B cell (primary cell): ENCODE data around the gene CASZ1.

Experiments
- CTCF ChIP-seq: fragments of 200-600 bp; IDR thresholded peaks from one replicate; pipeline ENCODE4 v1.8.0; 2022; ENCODE audit warnings: antibody characterized with exemption, mild to moderate bottlenecking
- EZH2 ChIP-seq: IDR thresholded peaks from 2 replicates; pipeline ENCODE4 v1.6.1; 2012; ENCODE audit warnings: borderline replicate concordance, low read depth, mild to moderate bottlenecking, moderate library complexity, low read length; ENCODE audit not compliant: insufficient read depth, poor library complexity, severe bottlenecking

DNA sequence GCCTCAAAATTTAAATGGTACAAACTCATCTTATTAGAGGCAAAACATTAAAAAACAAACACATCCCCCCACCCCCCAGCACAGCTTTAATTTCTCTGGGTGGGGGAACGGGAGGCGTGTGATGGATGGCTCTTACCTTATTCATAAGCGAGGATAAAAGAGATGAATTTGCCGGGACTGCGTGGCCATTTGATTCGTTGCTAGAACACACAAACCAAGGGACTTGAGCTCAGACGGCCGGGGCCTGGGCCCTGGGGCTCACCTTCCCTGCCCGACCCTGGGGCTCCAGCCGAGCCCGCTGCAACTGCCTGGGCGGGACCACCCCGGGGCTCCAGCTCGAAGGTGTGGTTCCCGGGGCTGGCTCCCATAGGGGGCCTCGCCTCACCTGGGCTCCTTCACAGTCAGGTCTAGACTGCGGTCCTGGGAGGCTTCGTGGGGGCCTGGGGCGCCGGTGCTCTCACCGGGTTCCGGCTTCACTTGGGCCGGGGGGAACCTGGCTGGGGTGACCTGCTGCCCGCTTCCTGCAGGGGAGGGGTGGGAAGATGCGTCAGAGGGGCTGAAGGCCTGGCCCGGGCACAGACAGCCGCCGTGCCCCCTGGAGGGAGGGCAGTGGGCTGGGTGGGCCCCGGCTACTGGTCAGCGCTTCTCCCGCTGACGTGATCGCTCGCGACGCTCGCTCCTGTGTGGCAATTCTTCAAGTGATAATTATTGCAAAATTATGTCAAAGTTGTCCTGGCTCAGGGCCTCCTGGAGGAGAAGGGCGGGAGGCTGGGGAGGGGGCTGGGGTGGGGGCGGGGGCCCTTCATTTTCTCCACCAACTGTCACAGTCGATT lies 145.7 kb downstream of the CASZ1 start:
- no peak for TF ChIP-seq CTCF
- TF ChIP-seq EZH2, result no peak
